Activated T-cell treated with anti-CD3 and anti-CD28 coated beads, Interleukin-2, amount 50 U/mL, for 72 hours (primary cell): ENCODE results near the gene IPO4. TPM values are rescaled to one million over a fixed set of nuclear protein-coding genes. Genes with fewer than 3 reads are reported as not detected.
"Not testable (repeated sequence)": the region's sequence is repeated elsewhere in the genome, so short reads cannot be mapped to it uniquely, and the experiment has no call there.

Experiments
- ATAC-seq, 2 donors: fragments of 150-1000 bp; cut with Tn5 transposase; replicated peaks in 1 of 2; 2 replicates each; pipeline ENCODE4 v1.10.0; 2021; ENCODE audit warnings: moderate library complexity in 2 of 2, mild to moderate bottlenecking in 1 of 2
- DNase-seq, 2 donors: peaks; one replicate each; pipeline ENCODE4 v3.0.0; 2021 to 2022; ENCODE audit warnings: mixed read lengths in 1 of 2
- H3K27ac Mint-ChIP-seq: one replicate; pipeline ENCODE4 v1.8.0; 2022; ENCODE audit warnings: mild to moderate bottlenecking, moderate library complexity, mixed read lengths
- H3K27me3 Mint-ChIP-seq: one replicate; pipeline ENCODE4 v1.8.0; 2022; ENCODE audit warnings: low read depth, mixed read lengths
- H3K36me3 Mint-ChIP-seq, 2 donors: one replicate each; pipeline ENCODE4 v1.8.0; 2022; ENCODE audit warnings: mixed read lengths in 2 of 2, mild to moderate bottlenecking in 1 of 2; ENCODE audit not compliant: insufficient read depth in 2 of 2
- H3K4me1 Mint-ChIP-seq: one replicate; pipeline ENCODE4 v1.8.0; 2022; ENCODE audit warnings: low read depth, mixed read lengths
- H3K4me3 Mint-ChIP-seq, 2 donors: one replicate each; pipeline ENCODE4 v1.8.0; 2022; ENCODE audit warnings: mild to moderate bottlenecking in 2 of 2, mixed read lengths in 2 of 2, moderate library complexity in 2 of 2
- H3K9me3 Mint-ChIP-seq, 2 donors: one replicate each; pipeline ENCODE4 v1.8.0; 2022; ENCODE audit warnings: mixed read lengths in 2 of 2
- total RNA-seq, 2 donors: library from RNA; stranded (reverse); gene quantifications; one replicate each; pipeline ENCODE4 v1.2.3, GENCODE V29; 2022

Gene IPO4
- total RNA-seq, 2 donors from 2014 or later = 30.9 to 38.0 TPM

- no peaks in the 10 kb centered on the region for H3K27me3 Mint-ChIP-seq
- H3K4me3 Mint-ChIP-seq = no peak overlapping the region
- peak overlapping the region; percentile 45 for H3K27ac Mint-ChIP-seq
- no peak for DNase-seq
- H3K9me3 Mint-ChIP-seq = peaks cover 3 to 4% of the 10 kb centered on the region in 2 donors
- H3K36me3 Mint-ChIP-seq = peaks cover 25 to 40% of the 10 kb centered on the region in 2 donors
- no peak for ATAC-seq
- peaks cover 36% of the 10 kb centered on the region for H3K4me1 Mint-ChIP-seq
These were observed 19.0 kb upstream of the IPO4 start for GRCh38 chr14:24207625-24208024.

- peaks cover 31% of the 10 kb centered on the region for H3K4me1 Mint-ChIP-seq
- H3K4me3 Mint-ChIP-seq = no peak overlapping the region
- H3K36me3 Mint-ChIP-seq = peaks cover 25 to 44% of the 10 kb centered on the region in 2 donors
- no peaks in the 10 kb centered on the region for H3K27me3 Mint-ChIP-seq
- H3K9me3 Mint-ChIP-seq = peaks cover 3 to 5% of the 10 kb centered on the region in 2 donors
- DNase-seq = no peak
- H3K27ac Mint-ChIP-seq = peak overlapping the region; percentile 40
- peak in 1 of 2 donors; percentile 41 for ATAC-seq
These were observed 18.5 kb upstream of the IPO4 start for GRCh38 chr14:24207104-24207551.

GRCh38 chr14:24206260-24207103 lies 17.9 kb upstream of the IPO4 start:
- peaks cover 24% of the 10 kb centered on the region for H3K4me1 Mint-ChIP-seq
- H3K27me3 Mint-ChIP-seq = no peaks in the 10 kb centered on the region
- H3K9me3 Mint-ChIP-seq = peaks cover 6 to 7% of the 10 kb centered on the region in 2 donors
- H3K36me3 Mint-ChIP-seq = peaks cover 27 to 47% of the 10 kb centered on the region in 2 donors
- H3K27ac Mint-ChIP-seq = peak overlapping the region; percentile 40
- ATAC-seq (no peak), DNase-seq (no peak)
- no peak overlapping the region for H3K4me3 Mint-ChIP-seq

GRCh38 chr14:24204163-24205146 lies 15.8 kb upstream of the IPO4 start:
- Mint-ChIP-seq H3K4me3 (no peak overlapping the region), H3K4me1 (peaks cover 11% of the 10 kb centered on the region), H3K27ac (no peak overlapping the region), H3K36me3 (peaks cover 24 to 40% of the 10 kb centered on the region in 2 donors), H3K27me3 (no peaks in the 10 kb centered on the region), H3K9me3 (peaks cover 6 to 10% of the 10 kb centered on the region in 2 donors)
- ATAC-seq (no peak), DNase-seq (no peak)

- Mint-ChIP-seq H3K36me3 (peaks cover 27 to 48% of the 10 kb centered on the region in 2 donors), H3K4me1 (peaks cover 22% of the 10 kb centered on the region)
- DNase-seq, H3K27me3 Mint-ChIP-seq, H3K4me3 Mint-ChIP-seq, H3K9me3 Mint-ChIP-seq, H3K27ac Mint-ChIP-seq, ATAC-seq: not testable (repeated sequence)
These were observed 14.8 kb upstream of the IPO4 start for GRCh38 chr14:24203249-24203886.

- ATAC-seq, H3K9me3 Mint-ChIP-seq, H3K27me3 Mint-ChIP-seq, H3K4me3 Mint-ChIP-seq, H3K27ac Mint-ChIP-seq, DNase-seq: not testable (repeated sequence)
- peaks cover 25 to 41% of the 10 kb centered on the region in 2 donors for H3K36me3 Mint-ChIP-seq
- peaks cover 28% of the 10 kb centered on the region for H3K4me1 Mint-ChIP-seq
These were observed 13.9 kb upstream of the IPO4 start for GRCh38 chr14:24202538-24202937.

- ATAC-seq = no peak
- no peak for DNase-seq
- H3K4me1 Mint-ChIP-seq = peaks cover 42% of the 10 kb centered on the region
- peaks cover 18 to 41% of the 10 kb centered on the region in 2 donors for H3K36me3 Mint-ChIP-seq
- peak overlapping the region; percentile 3 to 34 for H3K4me3 Mint-ChIP-seq
- peaks cover 6 to 10% of the 10 kb centered on the region in 2 donors for H3K9me3 Mint-ChIP-seq
- no peaks in the 10 kb centered on the region for H3K27me3 Mint-ChIP-seq
- H3K27ac Mint-ChIP-seq = peak overlapping the region; percentile 39
These were observed 10.4 kb upstream of the IPO4 start for GRCh38 chr14:24198814-24199524.

GRCh38 chr14:24197056-24197450 lies 8.4 kb upstream of the IPO4 start:
- peaks cover 55% of the 10 kb centered on the region for H3K4me1 Mint-ChIP-seq
- H3K36me3 Mint-ChIP-seq = peaks cover 15 to 38% of the 10 kb centered on the region in 2 donors

GRCh38 chr14:24196071-24197055 lies 7.7 kb upstream of the IPO4 start:
- DNase-seq (no peak), ATAC-seq (peak in 1 of 2 donors; percentile 1)
- peaks cover 0 to 1% of the 10 kb centered on the region in 2 donors for H3K9me3 Mint-ChIP-seq
- peaks cover 61% of the 10 kb centered on the region for H3K4me1 Mint-ChIP-seq
- no peaks in the 10 kb centered on the region for H3K27me3 Mint-ChIP-seq
- peak overlapping the region; percentile 95 to 97 for H3K4me3 Mint-ChIP-seq
- peak overlapping the region; percentile 92 for H3K27ac Mint-ChIP-seq
- H3K36me3 Mint-ChIP-seq = peaks cover 11 to 32% of the 10 kb centered on the region in 2 donors

More at GRCh38 chr14:24197056-24197450, 8.4 kb upstream of the IPO4 start:
- Mint-ChIP-seq H3K27ac (peak overlapping the region; percentile 92), H3K9me3 (peaks cover under 1 to 5% of the 10 kb centered on the region in 2 donors), H3K27me3 (no peaks in the 10 kb centered on the region), H3K4me3 (peak overlapping the region; percentile 95 to 97)
- ATAC-seq (no peak), DNase-seq (no peak)

GRCh38 chr14:24195186-24196070 lies 6.8 kb upstream of the IPO4 start, which contains the start of gene TM9SF1:
TM9SF1 (minus strand) TSS chr14:24195441; CDS start chr14:24195019, 422 bp downstream.
- DNase-seq (peak; percentile 91 to 92), ATAC-seq (peak; percentile 92 to 94)
- no peaks in the 10 kb centered on the region for H3K27me3 Mint-ChIP-seq
- peaks cover 61% of the 10 kb centered on the region for H3K4me1 Mint-ChIP-seq
- peak within 1 kb of the TSS; percentile 95 to 97 for H3K4me3 Mint-ChIP-seq
- H3K27ac Mint-ChIP-seq = peak within 1 kb of the TSS; percentile 92
- peaks cover 9 to 31% of the 10 kb centered on the region in 2 donors for H3K36me3 Mint-ChIP-seq
- no peaks in the 10 kb centered on the region for H3K9me3 Mint-ChIP-seq
